Liver (tissue), 9 donors: ENCODE data around the gene USF2. TPM values are rescaled to one million over a fixed set of nuclear protein-coding genes. Genes with fewer than 3 reads are reported as not detected.

ENCODE experiments used
- DNase-seq: peaks from one replicate; pipeline ENCODE4 v3.0.0-alpha.2; 2017; ENCODE audit warnings: low spot score
- H3K27ac ChIP-seq, 2 donors: one replicate each; pipeline ENCODE4 v1.7.0; 2013; ENCODE audit warnings: inconsistent platforms in 2 of 2, low read length in 2 of 2, control low read depth in 1 of 2, low read depth in 1 of 2, mild to moderate bottlenecking in 1 of 2
- H3K27me3 ChIP-seq, 4 donors: one replicate each; pipeline versions ENCODE4 v1.6.1 to v1.7.0; 2013; ENCODE audit warnings: low read length in 3 of 4, inconsistent platforms in 1 of 4, mild to moderate bottlenecking in 1 of 4, moderate library complexity in 1 of 4; ENCODE audit not compliant: control insufficient read depth in 4 of 4, insufficient read depth in 4 of 4
- H3K36me3 ChIP-seq, 4 donors: one replicate each; pipeline versions ENCODE4 v1.6.1 to v1.7.0; 2013; ENCODE audit warnings: low read length in 3 of 4, mild to moderate bottlenecking in 3 of 4, low read depth in 1 of 4, moderate library complexity in 1 of 4; ENCODE audit not compliant: control insufficient read depth in 4 of 4, insufficient read depth in 3 of 4
- H3K4me1 ChIP-seq, 4 donors: one replicate each; pipeline versions ENCODE4 v1.6.1 to v1.7.0; 2013; ENCODE audit warnings: low read length in 3 of 4, mild to moderate bottlenecking in 3 of 4, moderate library complexity in 1 of 4; ENCODE audit not compliant: control insufficient read depth in 4 of 4, insufficient read depth in 4 of 4
- H3K4me3 ChIP-seq, 3 donors: one replicate each; pipeline versions ENCODE4 v1.6.1 to v1.7.0; 2013; ENCODE audit warnings: low read length in 3 of 3, control low read depth in 1 of 3, low read depth in 1 of 3, mild to moderate bottlenecking in 1 of 3
- H3K9ac ChIP-seq, 2 donors: one replicate each; pipeline ENCODE4 v1.7.0; 2013; ENCODE audit warnings: low read length in 2 of 2, mild to moderate bottlenecking in 2 of 2, moderate library complexity in 2 of 2, control low read depth in 1 of 2, low read depth in 1 of 2
- H3K9me3 ChIP-seq, 4 donors: one replicate each; pipeline versions ENCODE4 v1.6.1 to v1.7.0; 2013; ENCODE audit warnings: low read length in 3 of 4; ENCODE audit not compliant: control insufficient read depth in 4 of 4
- ATF3 ChIP-seq: IDR thresholded peaks from 2 replicates; pipeline ENCODE4 v1.6.1; 2016; ENCODE audit warnings: antibody characterized with exemption
- CTCF ChIP-seq: fragments of 150-350 bp; IDR thresholded peaks from 2 replicates; pipeline ENCODE4 v1.5.1; 2017; ENCODE audit warnings: improper control_type of control experiment, low read depth, low read length; ENCODE audit not compliant: missing input control
- EGR1 ChIP-seq, 2 donors: IDR thresholded peaks; 2 replicates each; pipeline ENCODE4 v1.6.1; 2016 to 2018; ENCODE audit warnings: antibody characterized with exemption in 2 of 2, low read depth in 2 of 2
- FOXA1 ChIP-seq: IDR thresholded peaks from 2 replicates; pipeline ENCODE4 v1.6.1; 2016; ENCODE audit warnings: antibody characterized with exemption
- FOXA2 ChIP-seq: IDR thresholded peaks from 2 replicates; pipeline ENCODE4 v1.6.1; 2016; ENCODE audit warnings: antibody characterized with exemption
- GABPA ChIP-seq, 2 donors: IDR thresholded peaks in 1 of 2; conservative IDR thresholded peaks in 1 of 2; 2 replicates each; pipeline ENCODE4 v1.6.1; 2016; ENCODE audit warnings: antibody characterized with exemption in 2 of 2, mild to moderate bottlenecking in 1 of 2, moderate library complexity in 1 of 2
- HNF4A ChIP-seq, 2 donors: conservative IDR thresholded peaks; 2 replicates each; pipeline ENCODE4 v1.6.1; 2016; ENCODE audit warnings: antibody characterized with exemption in 2 of 2, mild to moderate bottlenecking in 2 of 2
- HNF4G ChIP-seq: IDR thresholded peaks from 2 replicates; pipeline ENCODE4 v1.6.1; 2016; ENCODE audit warnings: antibody characterized with exemption
- JUND ChIP-seq, 2 donors: IDR thresholded peaks; 2 replicates each; pipeline ENCODE4 v1.6.1; 2016; ENCODE audit warnings: antibody characterized with exemption in 2 of 2
- MAX ChIP-seq: IDR thresholded peaks from 2 replicates; pipeline ENCODE4 v1.6.1; 2016; ENCODE audit warnings: antibody characterized with exemption
- NR2F2 ChIP-seq: IDR thresholded peaks from 2 replicates; pipeline ENCODE4 v1.6.1; 2016; ENCODE audit warnings: antibody characterized with exemption
- REST ChIP-seq: IDR thresholded peaks from 2 replicates; pipeline ENCODE4 v1.6.1; 2016; ENCODE audit warnings: antibody characterized with exemption, mild to moderate bottlenecking
- RXRA ChIP-seq, 2 donors: IDR thresholded peaks; 2 replicates each; pipeline ENCODE4 v1.6.1; 2017 to 2018; ENCODE audit warnings: antibody characterized with exemption in 2 of 2, mild to moderate bottlenecking in 1 of 2
- SP1 ChIP-seq: IDR thresholded peaks from 2 replicates; pipeline ENCODE4 v1.6.1; 2018; ENCODE audit warnings: antibody characterized with exemption, mild to moderate bottlenecking
- TAF1 ChIP-seq: conservative IDR thresholded peaks from 2 replicates; pipeline ENCODE4 v1.6.1; 2016; ENCODE audit warnings: antibody characterized with exemption, mild to moderate bottlenecking
- YY1 ChIP-seq: IDR thresholded peaks from 2 replicates; pipeline ENCODE4 v1.6.1; 2016; ENCODE audit warnings: antibody characterized with exemption, mild to moderate bottlenecking
- ZBTB33 ChIP-seq: IDR thresholded peaks from 2 replicates; pipeline ENCODE4 v1.6.1; 2016; ENCODE audit warnings: antibody characterized with exemption
- WGBS: extraction: QIAGEN DNeasy Blood & Tissue Kit; methylation state at CpG from one replicate; pipeline ENCODE4 v1.1.7; 2013; 5-methylcytosine and 5-hydroxymethylcytosine counted together
- polyA plus RNA-seq, 2 donors: library from polyadenylated mRNA; stranded (reverse) in 1 of 2; unstranded in 1 of 2; fragments of 200-250 nt in 1 of 2; fragments of >200 nt in 1 of 2; fragmentation: Nextera tagmentation in 1 of 2; extraction: Ambion mirVana in 1 of 2; gene quantifications; one replicate each; pipeline versions ENCODE4 v1.2.1 to v1.2.3, GENCODE V29; 2013 to 2015
- total RNA-seq, 2 donors: library from RNA; depleted of rRNA; stranded (reverse); fragments of >200 nt; gene quantifications; one replicate each; pipeline ENCODE4 v1.2.3, GENCODE V29; 2014
- donor health status: healthy.
- donor health status: healthy.
- donor health status: healthy.
- donor health status: healthy.
- donor health status: healthy.

Gene USF2
- total and polyA plus RNA-seq, 4 donors, result 22.8 to 85.9 (median 55.9) TPM

- no peak for TF ChIP-seq ATF3
- no peak for TF ChIP-seq FOXA2
- TF ChIP-seq NR2F2, result no peak
- no peak for TF ChIP-seq SP1
- TF ChIP-seq HNF4G, result no peak
- no peak for TF ChIP-seq HNF4A (conservative IDR thresholded peaks at IDR 0.05)
- TF ChIP-seq GABPA (IDR thresholded peaks at IDR 0.05 in 1 of 2, conservative IDR thresholded peaks at IDR 0.05 in 1 of 2), result no peak
- TF ChIP-seq YY1, result no peak
- no peak for TF ChIP-seq MAX
Observed at GRCh38 chr19:35226748-35227147, 42.0 kb upstream of the USF2 start (continued).

GRCh38 chr19:35228177-35228930 is 40.4 kb upstream of the USF2 start, which contains the start of gene FAM187B:
Gene FAM187B, minus strand, starts transcription at chr19:35228739. Its CDS starts 59 bp downstream, at chr19:35228680.
- Histone ChIP-seq H3K27me3 (no peaks in the 10 kb centered on the region), H3K9me3 (no peaks in the 10 kb centered on the region), H3K36me3 (no peaks in the 10 kb centered on the region), H3K9ac (no peak within 1 kb of the TSS), H3K4me3 (no peak within 1 kb of the TSS), H3K4me1 (no peaks in the 10 kb centered on the region), H3K27ac (no peak within 1 kb of the TSS)
- no peak for DNase-seq
- 95% methylated on average over 14 of the region's 14 CpGs for WGBS
- TF ChIP-seq ATF3 (no peak), FOXA1 (no peak), REST (no peak), RXRA (IDR thresholded peaks at IDR 0.05) (no peak), EGR1 (IDR thresholded peaks at IDR 0.05; ENCODE audit: low read depth in 2 of 2) (no peak), HNF4A (conservative IDR thresholded peaks at IDR 0.05) (no peak), NR2F2 (no peak), TAF1 (no peak), GABPA (IDR thresholded peaks at IDR 0.05 in 1 of 2, conservative IDR thresholded peaks at IDR 0.05 in 1 of 2) (no peak), HNF4G (no peak), CTCF (no peak), JUND (IDR thresholded peaks at IDR 0.05) (no peak), MAX (no peak), ZBTB33 (no peak)
